PFSK-1 (cell line): ENCODE measurements around the gene RIBC1.

Experiments used
- POLR2AphosphoS5 ChIP-seq: IDR thresholded peaks from 2 replicates; pipeline ENCODE4 v1.6.1; 2012; ENCODE audit warnings: low read depth, mild to moderate bottlenecking, control low read depth, low read length, moderate library complexity
- SIN3A ChIP-seq: IDR thresholded peaks from 2 replicates; pipeline ENCODE4 v1.6.1; 2012; ENCODE audit warnings: mild to moderate bottlenecking, low read length, moderate library complexity, borderline replicate concordance; ENCODE audit not compliant: insufficient read depth

GRCh38 chrX:53452812-53453211 lies 30.1 kb downstream of the RIBC1 start:
- no peak for TF ChIP-seq SIN3A
- TF ChIP-seq POLR2AphosphoS5 = no peak
